SK-N-SH (cell line): Measurements from ENCODE around the gene MEIS1. TPM values are rescaled to one million over a fixed set of nuclear protein-coding genes. Genes with fewer than 3 reads are reported as not detected.

Experiments
- CTCF ChIA-PET: fragments of 300-600, 350-600 bp; formaldehyde crosslinking; extraction: SDS; loops from one replicate; lab custom pipeline; 2021; lab: Yijun Ruan, JAX
- POLR2A ChIA-PET: fragments of 350-600 bp; sonication (Branson Sonifier 250); formaldehyde crosslinking; extraction: SDS; loops from one replicate; lab custom pipeline; 2020; ENCODE audit warnings: antibody characterized with exemption, inconsistent platforms; lab: Yijun Ruan, JAX
- DNase-seq: peaks from one replicate; pipeline ENCODE4 v3.0.0; 2012
- H2AFZ ChIP-seq: fragments of 200-600 bp; sonication (generic); 2 replicates; pipeline ENCODE4 v1.8.1; 2016; ENCODE audit warnings: antibody characterized with exemption, mild to moderate bottlenecking, low read depth
- H3F3A ChIP-seq: fragments of 200-600 bp; sonication (generic); replicated peaks from 2 replicates; pipeline ENCODE3; 2016; ENCODE audit warnings: antibody characterized with exemption, mild to moderate bottlenecking; ENCODE audit not compliant: insufficient read depth
- H3K27ac ChIP-seq, 2 experiments: fragments of 200-500 bp in 1 of 2; fragments of 200-600 bp in 1 of 2; sonication (Bioruptor generic) in 1 of 2; sonication (generic), shearing (Covaris generic) in 1 of 2; 2 replicates each; pipeline versions ENCODE4 v1.5.1 to v1.6.1; 2014 to 2016; ENCODE audit warnings: low read depth in 2 of 2, inconsistent platforms in 1 of 2, low read length in 1 of 2, mild to moderate bottlenecking in 1 of 2, mixed read lengths in 1 of 2
- H3K27me3 ChIP-seq: fragments of 200-600 bp; sonication (generic), shearing (Covaris generic); 2 replicates; pipeline ENCODE4 v1.6.1; 2016; ENCODE audit warnings: mixed run types; ENCODE audit not compliant: insufficient read depth
- H3K36me3 ChIP-seq, 2 experiments: fragments of 200-500 bp in 1 of 2; fragments of 200-600 bp in 1 of 2; sonication (Bioruptor generic) in 1 of 2; sonication (generic) in 1 of 2; replicated peaks in 1 of 2; 2 replicates each; pipeline versions ENCODE3 to v1.5.1; 2014 to 2016; ENCODE audit warnings: low read length in 1 of 2, mild to moderate bottlenecking in 1 of 2; ENCODE audit not compliant: insufficient read depth in 2 of 2, control insufficient read depth in 1 of 2
- H3K4me1 ChIP-seq, 2 experiments: fragments of 200-500 bp in 1 of 2; fragments of 200-600 bp in 1 of 2; sonication (Bioruptor generic) in 1 of 2; sonication (generic), shearing (Covaris generic) in 1 of 2; 2 replicates each; pipeline versions ENCODE4 v1.5.1 to v1.6.1; 2014 to 2016; ENCODE audit warnings: low read depth in 1 of 2, low read length in 1 of 2, mixed run types in 1 of 2; ENCODE audit not compliant: insufficient read depth in 2 of 2, control insufficient read depth in 1 of 2
- H3K4me2 ChIP-seq: fragments of 200-600 bp; sonication (generic), shearing (Covaris generic); 2 replicates; pipeline ENCODE4 v1.6.1; 2017; ENCODE audit warnings: mixed run types
- H3K4me3 ChIP-seq, 2 experiments: fragments of 200-500 bp in 1 of 2; fragments of 200-600 bp in 1 of 2; sonication (Bioruptor generic) in 1 of 2; sonication (generic), shearing (Covaris generic) in 1 of 2; 2 replicates each; pipeline versions ENCODE4 v1.5.1 to v1.8.1; 2014 to 2016; ENCODE audit warnings: low read depth in 2 of 2, inconsistent platforms in 1 of 2, low read length in 1 of 2, mild to moderate bottlenecking in 1 of 2, mixed read lengths in 1 of 2, moderate library complexity in 1 of 2
- H3K79me2 ChIP-seq: fragments of 200-600 bp; sonication (generic); 2 replicates; pipeline ENCODE4 v1.8.1; 2017; ENCODE audit warnings: mild to moderate bottlenecking; ENCODE audit not compliant: insufficient read depth
- H3K9ac ChIP-seq: fragments of 200-600 bp; sonication (generic); 2 replicates; pipeline ENCODE4 v1.6.1; 2017; ENCODE audit warnings: mixed run types
- H3K9me2 ChIP-seq: fragments of 200-600 bp; sonication (generic); 2 replicates; pipeline ENCODE4 v1.6.1; 2017; ENCODE audit warnings: mixed run types
- H3K9me3 ChIP-seq: fragments of 200-600 bp; sonication (generic); 2 replicates; pipeline ENCODE4 v1.6.1; 2017; ENCODE audit warnings: mixed run types, mild to moderate bottlenecking, moderate library complexity
- H4K20me1 ChIP-seq: fragments of 200-600 bp; sonication (generic); 2 replicates; pipeline ENCODE4 v1.6.1; 2017; ENCODE audit warnings: mild to moderate bottlenecking, mixed run types; ENCODE audit not compliant: insufficient read depth
- CHD2 ChIP-seq: fragments of 150-350 bp; IDR thresholded peaks from 2 replicates; pipeline ENCODE4 v1.6.1; 2018; ENCODE audit warnings: low read length; ENCODE audit not compliant: partially characterized antibody
- EZH2phosphoT487 ChIP-seq: fragments of 200-600 bp; sonication (generic); IDR thresholded peaks from 2 replicates; pipeline ENCODE4 v1.6.1; 2017; ENCODE audit warnings: low read depth, mixed run types, mild to moderate bottlenecking, antibody characterized with exemption, moderate library complexity, borderline replicate concordance
- GABPA ChIP-seq: IDR thresholded peaks from 2 replicates; pipeline ENCODE4 v1.4.0; 2012; ENCODE audit warnings: low read depth, mild to moderate bottlenecking
- IRF3 ChIP-seq: fragments of 150-350 bp; IDR thresholded peaks from 2 replicates; pipeline ENCODE4 v1.6.1; 2016; ENCODE audit warnings: mild to moderate bottlenecking, low read depth, low read length
- JUND ChIP-seq: IDR thresholded peaks from 2 replicates; pipeline ENCODE4 v1.4.0; 2012
- NFIC ChIP-seq: IDR thresholded peaks from 2 replicates; pipeline ENCODE4 v1.4.0; 2012; ENCODE audit warnings: borderline replicate concordance
- REST ChIP-seq: IDR thresholded peaks from 2 replicates; pipeline ENCODE4 v1.6.1; 2012; ENCODE audit warnings: mild to moderate bottlenecking, low read depth, low read length, moderate library complexity
- RFX5 ChIP-seq: IDR thresholded peaks from 2 replicates; pipeline ENCODE4 v1.6.1; 2012; ENCODE audit warnings: mild to moderate bottlenecking, improper control_type of control experiment, low read length
- RXRA ChIP-seq: IDR thresholded peaks from 2 replicates; pipeline ENCODE4 v1.4.0; 2012; ENCODE audit warnings: low read depth, mild to moderate bottlenecking, borderline replicate concordance
- SIN3A ChIP-seq: IDR thresholded peaks from 2 replicates; pipeline ENCODE4 v1.6.1; 2012; ENCODE audit warnings: low read depth, mild to moderate bottlenecking, low read length, moderate library complexity, borderline replicate concordance
- SMC3 ChIP-seq: IDR thresholded peaks from 2 replicates; pipeline ENCODE4 v1.6.1; 2012; ENCODE audit warnings: low read depth, low read length, improper control_type of control experiment
- USF1 ChIP-seq: IDR thresholded peaks from 2 replicates; pipeline ENCODE4 v1.4.0; 2012; ENCODE audit warnings: low read depth, borderline replicate concordance
- WGBS: methylation state at CpG from one replicate; pipeline ENCODE4 v1.1.6; 2017; ENCODE audit warnings: low lambda C conversion rate; 5-methylcytosine and 5-hydroxymethylcytosine counted together
- polyA plus RNA-seq, 3 experiments: library from polyadenylated mRNA; depleted of rRNA; stranded (reverse); fragments of >200 nt; gene quantifications; 2 replicates each; pipeline ENCODE4 v1.2.3, GENCODE V29; 2012

The MEIS1 gene
- polyA plus RNA-seq, 1 of the 3 experiments (the other 2 are of a cell fraction) = 16.9 TPM

GRCh38 chr2:66446941-66447340, 12.0 kb downstream of the MEIS1 start:
- Histone ChIP-seq H3K36me3 (peaks cover 72 to 88% of the 10 kb centered on the region in 2 experiments), H2AFZ (no peak overlapping the region), H3K27ac (no peak overlapping the region)

More at GRCh38 chr2:66446941-66447340, 12.0 kb downstream of the MEIS1 start:
- no peaks in the 10 kb centered on the region for H3K9me2 ChIP-seq
- peaks cover 9% of the 10 kb centered on the region for H3F3A ChIP-seq
- H3K9me3 ChIP-seq = no peaks in the 10 kb centered on the region
- no peaks in the 10 kb centered on the region for H3K27me3 ChIP-seq
- H3K9ac ChIP-seq = no peak overlapping the region
- CTCF ChIA-PET = interaction anchor here (1.1 to 1.8 kb wide), 2 partner anchors 128 to 139 kb away, joined by 3 to 6 read pairs; no protein-coding TSS in a partner anchor
- TF ChIP-seq RFX5 = no peak
- TF ChIP-seq GABPA = no peak
- no peak for TF ChIP-seq SMC3
- TF ChIP-seq JUND = no peak
- no peak for TF ChIP-seq IRF3
- TF ChIP-seq USF1 = no peak
- no peak for TF ChIP-seq CHD2
- TF ChIP-seq NFIC = no peak
- no peak for TF ChIP-seq RXRA
- no peak for TF ChIP-seq EZH2phosphoT487
- TF ChIP-seq SIN3A = no peak
- TF ChIP-seq REST = no peak
- H3K4me3 ChIP-seq = no peak overlapping the region
- H3K4me1 ChIP-seq = peaks cover 0 to 4% of the 10 kb centered on the region in 2 experiments; a peak in 3 of 4 replicates
- 93% methylated on average over 8 of the region's 8 CpGs for WGBS
- H3K4me2 ChIP-seq = no peak overlapping the region
- no peaks in the 10 kb centered on the region; the same call in 1 of the 2 replicates for H4K20me1 ChIP-seq
- peaks cover 40% of the 10 kb centered on the region for H3K79me2 ChIP-seq
- POLR2A ChIA-PET = no interaction called here
- no peak for DNase-seq
